Activated CD4-positive, CD25-positive, alpha-beta regulatory T cell treated with anti-CD3 and anti-CD28 coated beads, Interleukin-2, amount 50 U/mL, for 16 hours (primary cell): ENCODE data around the gene GIMD1.
"Not testable (repeated sequence)": the region's sequence is repeated elsewhere in the genome, so short reads cannot be mapped to it uniquely, and the experiment has no call there.

Source experiments
- DNase-seq: peaks from one replicate; pipeline ENCODE4 v3.0.0-alpha.2; 2020; ENCODE audit warnings: low read depth, low spot score

GIMD1 gene

DNA sequence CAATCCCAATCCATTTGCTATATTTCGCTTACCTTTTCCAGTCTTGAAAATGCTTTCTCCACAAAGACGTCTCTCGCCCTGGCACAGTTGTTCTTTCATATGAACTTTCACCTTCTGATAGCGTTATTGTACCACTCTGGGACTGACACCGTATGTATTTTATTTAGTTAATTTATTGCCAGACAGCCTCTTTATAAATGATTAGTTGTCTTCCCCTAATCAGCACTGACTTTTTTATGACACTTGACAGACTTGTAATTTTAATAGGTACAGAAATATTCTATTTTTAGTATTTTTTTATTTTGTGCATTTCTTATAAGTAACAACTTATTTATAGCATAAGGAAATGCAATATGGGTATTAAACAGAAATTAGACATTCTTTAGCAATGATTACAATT lies at the start of gene GIMD1:
Gene GIMD1 (minus strand): TSS at position 101 of the 400 bp plus-strand sequence. CDS start 1,343 bp downstream, outside the sequence.
- DNase-seq = no peak

- no peak for DNase-seq
Observed at GRCh38 chr4:106414366-106414765, 45.8 kb upstream of the GIMD1 start.

GRCh38 chr4:106409901-106410889 lies 41.6 kb upstream of the GIMD1 start:
- DNase-seq = no peak

GRCh38 chr4:106408004-106408403 lies 39.4 kb upstream of the GIMD1 start:
- DNase-seq = not testable (repeated sequence)

DNA sequence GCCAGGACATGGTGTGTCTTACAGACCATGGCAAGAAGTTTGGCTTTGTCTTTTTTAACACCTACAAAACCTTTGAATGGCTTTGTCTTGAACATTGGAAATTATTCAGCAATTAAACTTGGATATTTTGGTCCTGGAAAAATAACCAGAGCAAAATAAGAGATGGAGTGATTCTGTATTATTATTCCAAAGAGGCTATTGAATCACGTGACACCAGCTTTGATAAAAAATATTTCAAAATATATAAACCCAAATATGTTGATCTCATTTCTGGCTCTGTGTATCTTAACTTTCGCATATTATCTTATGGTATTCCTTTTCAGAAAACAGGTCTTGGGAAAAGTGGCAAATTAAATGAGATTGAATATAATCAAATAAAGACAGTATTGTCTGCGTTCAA lies 32.6 kb upstream of the GIMD1 start:
- no peak for DNase-seq

DNA sequence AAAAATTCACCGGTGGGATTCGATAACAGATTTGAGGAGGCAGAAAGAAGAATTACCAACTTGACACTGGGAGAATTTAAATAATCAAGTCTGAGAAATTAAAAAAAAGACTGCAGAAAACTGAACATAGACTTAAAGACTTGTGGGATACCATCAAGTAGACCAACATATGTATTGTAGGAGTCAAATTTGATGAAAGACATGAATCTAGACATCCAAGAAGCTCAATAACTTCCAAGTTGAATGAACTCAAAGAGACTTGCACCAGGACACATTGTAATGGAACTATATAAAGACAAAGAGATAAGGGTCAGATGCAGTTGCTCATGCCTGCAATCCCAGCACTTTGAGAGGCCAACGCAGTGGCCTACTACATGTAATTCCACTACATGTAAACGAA lies 30.3 kb upstream of the GIMD1 start:
- DNase-seq = not testable (repeated sequence)

DNA sequence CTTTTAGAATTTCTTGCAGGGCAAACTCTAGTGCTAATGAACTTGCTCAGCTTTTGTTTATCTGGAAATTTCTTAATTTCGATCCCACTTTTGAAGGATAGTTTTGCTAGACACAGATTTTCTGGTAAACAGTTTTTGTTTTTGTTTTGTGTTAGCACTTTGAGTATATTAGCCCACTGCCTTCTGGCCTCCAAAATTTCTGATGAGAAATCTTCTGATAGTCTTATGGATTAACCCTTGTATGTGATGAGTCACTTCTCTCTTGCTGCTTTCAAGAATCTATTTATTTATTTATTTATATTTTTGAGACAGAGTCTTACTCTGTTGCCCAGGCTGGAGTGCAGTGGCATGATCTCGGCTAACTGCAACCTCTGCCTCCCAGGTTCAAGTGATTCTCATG lies 27.0 kb upstream of the GIMD1 start:
- DNase-seq = no peak

- no peak for DNase-seq
Observed at GRCh38 chr4:106385853-106386393, 17.3 kb upstream of the GIMD1 start.

DNA sequence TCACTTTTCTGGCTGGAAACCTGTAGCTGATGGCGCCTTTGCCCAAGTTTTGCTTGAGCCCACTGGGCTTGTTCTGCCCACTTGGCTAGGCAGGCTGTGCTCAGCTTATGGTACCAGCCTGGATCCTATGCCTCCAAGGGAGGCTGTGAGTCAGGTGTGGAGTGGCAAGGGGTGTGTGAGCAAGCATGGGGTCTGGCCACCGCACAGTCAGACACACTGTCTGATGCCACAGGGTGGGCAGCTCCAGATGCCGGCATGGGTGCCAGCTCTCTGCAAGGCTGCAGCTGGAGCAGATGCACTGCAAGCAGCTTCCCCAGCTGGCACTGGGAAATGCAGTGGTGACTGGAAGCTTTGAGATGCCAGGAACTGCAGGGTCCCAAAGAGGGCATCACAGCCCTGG lies 16.3 kb upstream of the GIMD1 start:
- no peak for DNase-seq

DNA sequence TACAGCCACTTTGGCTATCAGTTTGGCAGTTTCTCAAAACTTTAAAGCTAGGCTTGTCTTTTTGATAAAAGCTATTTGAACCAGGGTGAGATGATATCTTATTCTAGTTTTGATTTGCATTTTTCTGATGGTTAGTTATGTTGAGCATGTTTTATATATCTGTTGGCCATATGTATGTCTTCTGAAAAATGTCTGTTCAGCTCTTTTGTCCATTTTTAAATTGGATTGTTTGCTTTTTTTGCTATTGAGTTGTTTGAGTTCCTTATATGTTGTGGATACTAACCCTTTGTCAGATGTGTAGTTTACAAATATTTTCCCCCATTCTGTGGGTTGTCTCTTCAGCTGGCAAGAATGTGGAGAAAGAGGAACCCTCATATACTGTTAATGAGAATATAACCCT lies 11.6 kb upstream of the GIMD1 start:
- DNase-seq = no peak

DNA sequence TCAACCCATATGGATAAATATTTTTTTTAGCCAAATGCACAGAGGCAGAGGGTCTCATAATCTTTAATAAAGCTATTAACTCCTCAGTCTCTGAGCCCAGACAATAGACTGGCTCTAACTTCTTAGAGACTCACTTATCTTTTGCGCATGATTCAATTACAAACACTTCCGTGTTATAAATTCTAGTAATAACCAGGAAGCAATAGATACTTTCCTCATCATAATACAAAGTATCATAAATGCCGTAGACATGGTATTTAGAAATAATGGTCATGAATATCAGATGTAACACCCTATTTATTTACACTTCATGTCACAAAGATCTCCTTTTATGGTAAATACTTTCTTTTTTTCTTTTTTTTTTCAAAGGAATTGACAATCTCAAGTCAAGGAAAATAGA lies 4.4 kb upstream of the GIMD1 start:
- DNase-seq = no peak

- DNase-seq = no peak
Observed at GRCh38 chr4:106371161-106371560, 2.6 kb upstream of the GIMD1 start.

DNA sequence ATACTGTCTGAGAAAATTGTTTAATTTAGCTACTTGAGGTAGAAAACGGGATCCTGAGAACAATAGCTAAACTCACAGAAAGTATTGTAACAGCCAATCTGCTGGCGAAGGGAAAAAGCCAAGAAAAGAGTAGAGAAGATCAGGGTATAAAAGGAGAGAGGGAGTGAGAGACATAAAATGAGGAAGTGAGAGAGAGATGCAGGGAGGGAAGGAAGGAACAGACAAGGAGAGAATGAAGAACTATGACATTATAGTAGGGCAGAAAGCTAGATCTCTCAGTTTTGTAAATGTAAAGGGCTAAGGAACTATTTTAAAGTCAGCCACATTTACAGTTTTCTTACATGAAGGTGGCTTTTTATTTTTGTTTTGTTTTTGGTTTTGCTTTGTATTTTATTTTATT lies 1.6 kb upstream of the GIMD1 start:
- DNase-seq = no peak

- no peak for DNase-seq
Observed at GRCh38 chr4:106369456-106370060, 980 bp upstream of the GIMD1 start.

DNA sequence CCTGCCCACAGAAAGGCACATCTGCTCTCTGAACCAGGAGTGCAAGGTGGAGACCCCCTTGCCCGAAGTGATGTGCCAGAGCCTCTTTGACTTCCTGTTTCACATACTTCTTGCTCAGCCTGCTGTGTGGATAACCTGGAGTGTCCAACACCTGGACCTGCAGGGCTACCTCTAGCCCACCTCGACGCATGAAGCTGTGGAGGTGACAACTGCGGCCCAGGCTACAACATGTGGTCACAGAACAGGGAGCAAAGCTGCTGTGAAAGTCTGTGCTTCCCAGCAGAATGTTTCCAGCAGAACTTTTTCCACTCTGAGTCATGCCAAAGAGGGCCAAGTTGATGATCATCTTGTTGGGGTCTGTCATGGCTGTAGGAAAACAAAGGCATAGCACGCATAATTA lies 1.5 kb downstream of the GIMD1 start:
- no peak for DNase-seq

DNA sequence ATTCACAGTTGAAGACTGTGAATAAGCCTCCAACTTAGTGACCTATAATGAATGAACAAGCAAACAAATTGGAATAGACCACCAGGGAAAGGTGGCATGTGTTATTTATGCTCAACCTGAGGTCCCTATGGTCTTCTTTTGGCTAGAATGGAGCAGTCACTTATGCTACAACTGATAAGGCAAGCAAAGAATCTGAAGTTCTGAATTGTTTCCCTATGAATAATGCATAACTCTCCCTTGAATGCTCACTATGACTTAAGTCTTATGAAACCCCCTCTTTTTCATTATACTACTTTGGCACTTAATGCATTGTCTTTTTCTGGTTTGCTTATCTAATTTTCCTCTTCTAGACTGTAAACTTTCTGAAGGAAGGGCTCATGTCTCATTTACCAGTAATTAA lies 2.6 kb downstream of the GIMD1 start:
- no peak for DNase-seq

DNA sequence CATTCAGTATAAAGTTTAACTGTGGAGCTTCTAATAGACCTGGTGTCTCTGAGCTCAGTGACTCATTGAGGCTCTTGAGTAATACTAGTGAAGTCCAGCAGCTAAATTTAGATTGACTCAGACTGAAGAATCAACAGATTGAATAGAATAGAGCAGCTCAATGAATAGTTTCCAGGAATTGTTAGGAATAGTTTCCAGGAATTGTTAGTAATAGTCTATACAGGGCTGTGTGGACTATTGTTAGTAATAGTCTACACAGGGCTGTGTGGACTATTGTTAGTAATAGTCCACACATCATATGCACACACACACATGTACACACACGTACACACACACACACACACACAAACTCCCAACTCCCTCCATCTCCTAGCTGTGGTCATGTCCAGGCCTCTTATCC lies 3.0 kb downstream of the GIMD1 start:
- no peak for DNase-seq

DNA sequence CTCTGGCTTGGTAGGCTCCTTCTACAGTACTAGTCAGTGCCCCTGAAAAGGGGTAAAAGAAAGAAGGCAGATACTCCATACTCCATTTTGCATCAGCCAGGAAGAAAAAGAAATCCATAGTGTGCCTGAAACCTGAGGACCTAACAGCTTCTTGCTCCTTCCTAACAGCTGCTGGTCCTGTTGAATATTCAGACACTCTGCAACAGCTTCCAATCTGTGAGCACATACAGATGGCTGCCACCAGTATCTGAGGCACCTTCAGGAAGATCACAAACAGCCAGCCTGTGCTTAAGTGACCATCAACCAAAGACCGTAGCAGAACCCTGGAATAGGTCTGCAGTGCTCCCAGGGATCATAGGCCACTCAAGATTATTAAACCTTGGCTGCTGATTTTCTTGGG lies 4.3 kb downstream of the GIMD1 start:
- DNase-seq = no peak

DNA sequence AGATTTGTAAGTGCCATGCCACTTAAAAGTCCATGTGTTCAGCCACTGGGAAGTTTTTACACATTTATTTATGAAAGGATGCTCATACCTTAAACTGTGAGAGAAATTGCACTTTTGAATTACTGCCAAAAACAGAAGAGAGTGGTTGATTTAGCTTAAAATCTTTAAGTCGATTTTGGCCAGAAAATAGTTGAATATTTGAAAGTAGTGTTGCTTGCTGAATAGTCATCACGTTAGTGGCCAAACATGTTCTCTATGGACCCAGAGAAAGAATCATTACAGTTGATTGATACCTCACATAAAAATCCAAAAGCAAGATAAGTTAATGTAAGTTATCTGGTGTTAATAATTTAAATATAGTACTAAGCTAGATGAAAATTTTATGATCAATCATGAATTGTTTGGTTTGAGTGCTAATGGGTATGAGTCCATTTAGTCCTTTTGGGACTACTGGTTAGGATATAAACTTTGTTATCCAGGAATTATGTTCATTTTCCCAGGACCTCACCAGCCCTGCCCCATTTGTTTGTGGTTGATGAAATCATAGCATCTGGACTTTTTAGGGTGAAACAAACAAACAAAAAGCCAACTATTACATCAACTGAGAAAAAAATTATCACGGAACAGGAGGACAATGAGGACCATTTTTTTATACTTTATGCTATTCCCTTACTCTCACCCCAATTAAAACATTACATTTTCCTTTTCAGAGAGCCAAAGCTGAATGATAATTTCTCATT lies 6.3 kb downstream of the GIMD1 start:
- DNase-seq = no peak

GRCh38 chr4:106358899-106359298 lies 9.7 kb downstream of the GIMD1 start:
- DNase-seq = no peak

DNA sequence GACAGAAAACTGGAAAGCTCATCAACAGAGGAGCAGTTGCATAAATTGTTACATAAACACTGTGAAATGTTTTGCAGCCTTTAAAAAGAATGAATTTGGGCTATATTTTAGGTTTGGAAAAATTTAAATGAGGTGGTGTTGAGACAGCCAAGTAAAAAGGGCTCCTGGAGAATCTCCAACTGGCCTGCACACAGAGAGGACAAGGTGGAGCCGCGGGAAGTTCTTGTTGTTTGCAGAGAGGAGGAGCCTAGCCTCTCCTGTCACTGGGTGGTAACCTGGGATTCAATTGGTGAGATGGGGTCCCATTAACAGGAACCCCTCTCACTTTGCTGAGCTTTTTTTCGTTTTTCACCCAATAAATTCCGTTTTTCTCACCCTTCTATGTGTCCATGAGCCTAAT lies 13.4 kb downstream of the GIMD1 start:
- no peak for DNase-seq

DNA sequence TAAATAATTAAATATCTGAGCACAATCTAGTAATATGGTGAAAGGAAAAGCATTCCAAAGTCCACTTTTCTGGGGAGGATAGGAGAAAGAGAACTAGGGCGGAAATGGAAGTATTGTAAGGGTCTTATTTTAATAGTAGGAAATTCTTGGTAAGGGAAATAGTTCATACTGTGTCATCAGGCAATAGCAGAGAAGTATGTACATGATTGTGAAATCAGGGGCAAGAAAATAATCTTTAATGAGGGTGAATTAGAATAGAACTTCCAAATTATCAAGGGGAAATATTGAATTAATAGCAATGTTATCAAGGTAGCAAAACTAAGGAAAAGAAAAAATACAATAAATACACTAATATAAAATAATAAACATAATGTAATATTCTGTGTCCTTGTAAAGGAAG lies 14.8 kb downstream of the GIMD1 start:
- DNase-seq = no peak
